Central memory CD4-positive, alpha-beta T cell (primary cell): ENCODE results near the gene CFAP45.
A peak's percentile ranks its signal among the peaks of the same experiment; 100 is the strongest.

Source experiments
- DNase-seq: peaks from one replicate; pipeline ENCODE4 v3.0.0; 2022

The CFAP45 gene

GRCh38 chr1:159935719-159936272 is 35.8 kb upstream of the CFAP45 start:
- DNase-seq, result no peak

GRCh38 chr1:159935305-159935704 is 35.3 kb upstream of the CFAP45 start:
- DNase-seq, result no peak

- DNase-seq, result no peak
Measured at GRCh38 chr1:159934136-159935039, 34.4 kb upstream of the CFAP45 start.

- DNase-seq, result no peak
Measured at GRCh38 chr1:159933347-159933746, 33.4 kb upstream of the CFAP45 start.

- DNase-seq, result no peak
Measured at GRCh38 chr1:159932296-159933285, 32.6 kb upstream of the CFAP45 start.

GRCh38 chr1:159931795-159932173 is 31.8 kb upstream of the CFAP45 start:
- DNase-seq, result no peak

- DNase-seq, result no peak
Measured at GRCh38 chr1:159931101-159931794, 31.3 kb upstream of the CFAP45 start.

GRCh38 chr1:159930634-159931033 is 30.7 kb upstream of the CFAP45 start:
- no peak for DNase-seq

- no peak for DNase-seq
Measured at GRCh38 chr1:159930216-159930615, 30.3 kb upstream of the CFAP45 start.

- DNase-seq, result no peak
Measured at GRCh38 chr1:159929155-159930051, 29.4 kb upstream of the CFAP45 start.

- no peak for DNase-seq
Measured at GRCh38 chr1:159928491-159929050, 28.6 kb upstream of the CFAP45 start.

- no peak for DNase-seq
Measured at GRCh38 chr1:159927849-159928431, 28.0 kb upstream of the CFAP45 start.

GRCh38 chr1:159927211-159927848 is 27.4 kb upstream of the CFAP45 start:
- DNase-seq, result no peak

- no peak for DNase-seq
Measured at GRCh38 chr1:159925719-159926078, 25.7 kb upstream of the CFAP45 start.

GRCh38 chr1:159924791-159925718 is 25.1 kb upstream of the CFAP45 start, which contains the start of gene TAGLN2:
Gene TAGLN2 (minus strand): TSS chr1:159925507. CDS start chr1:159920509, 4,998 bp downstream.
- DNase-seq, result peak; percentile 89

GRCh38 chr1:159924025-159924790 is 24.2 kb upstream of the CFAP45 start:
- DNase-seq, result peak; percentile 81

GRCh38 chr1:159923203-159924024 is 23.4 kb upstream of the CFAP45 start:
- DNase-seq, result peak; percentile 96
